Chondrocyte (in vitro differentiated cells): ENCODE measurements around the gene C10orf90. TPM values are rescaled to one million over a fixed set of nuclear protein-coding genes. Genes with fewer than 3 reads are reported as not detected.

Source experiments
- DNase-seq: peaks from one replicate; pipeline ENCODE4 v3.0.0; 2021; ENCODE audit warnings: mixed read lengths, low spot score
- H3K27ac Mint-ChIP-seq: one replicate; pipeline ENCODE4 v1.8.0; 2021; ENCODE audit warnings: mild to moderate bottlenecking, moderate library complexity, mixed read lengths; ENCODE audit not compliant: unreplicated experiment
- H3K27me3 Mint-ChIP-seq: 2 replicates; pipeline ENCODE4 v1.8.0; 2021; ENCODE audit warnings: low read depth, mixed read lengths
- H3K36me3 Mint-ChIP-seq: 2 replicates; pipeline ENCODE4 v1.8.0; 2021; ENCODE audit warnings: low read depth, mixed read lengths
- H3K4me1 Mint-ChIP-seq: 2 replicates; pipeline ENCODE4 v1.8.0; 2021; ENCODE audit warnings: low read depth, mild to moderate bottlenecking, mixed read lengths
- H3K4me3 Mint-ChIP-seq: one replicate; pipeline ENCODE4 v1.8.0; 2021; ENCODE audit warnings: mild to moderate bottlenecking, moderate library complexity, mixed read lengths; ENCODE audit not compliant: unreplicated experiment
- H3K9me3 Mint-ChIP-seq: 2 replicates; pipeline ENCODE4 v1.8.0; 2021; ENCODE audit warnings: low read depth, mixed read lengths
- total RNA-seq: library from RNA; stranded (reverse); gene quantifications from 3 replicates; pipeline ENCODE4 v1.2.1, GENCODE V29; 2021
- TF ChIP-seq, protein P1 (sequence below): fragments of 200-600 bp; sonication (generic); IDR thresholded peaks from 2 replicates; pipeline ENCODE4 v1.5.0; 2021; ENCODE audit warnings: antibody characterized with exemption, mild to moderate bottlenecking, moderate library complexity

C10orf90 gene
- total RNA-seq, 1 donor from 2014 or later = not detected

DNA sequence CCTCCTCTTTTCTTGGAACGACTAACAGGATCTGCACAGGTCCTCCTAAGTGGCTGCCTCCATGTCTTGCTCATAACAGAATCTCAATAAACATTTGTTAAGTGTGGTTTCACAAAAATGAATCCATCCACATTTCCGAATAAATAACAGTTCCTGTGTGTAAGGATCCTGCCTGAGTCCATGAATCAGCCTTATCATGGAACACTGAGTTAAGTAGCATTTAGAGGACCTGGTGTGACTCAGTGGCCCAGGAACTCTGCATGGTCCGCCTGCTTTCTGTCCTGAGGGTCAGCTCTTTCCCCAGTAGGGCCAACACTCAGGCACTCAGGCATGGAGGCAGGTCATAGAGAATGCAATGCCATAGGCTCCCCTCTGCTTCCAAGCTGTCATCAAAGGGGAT lies 15.8 kb upstream of the C10orf90 start:
- H3K4me1 Mint-ChIP-seq = no peaks in the 10 kb centered on the region
- H3K27me3 Mint-ChIP-seq = no peaks in the 10 kb centered on the region
- peaks cover 3% of the 10 kb centered on the region for H3K9me3 Mint-ChIP-seq
- TF ChIP-seq, protein P1, sequence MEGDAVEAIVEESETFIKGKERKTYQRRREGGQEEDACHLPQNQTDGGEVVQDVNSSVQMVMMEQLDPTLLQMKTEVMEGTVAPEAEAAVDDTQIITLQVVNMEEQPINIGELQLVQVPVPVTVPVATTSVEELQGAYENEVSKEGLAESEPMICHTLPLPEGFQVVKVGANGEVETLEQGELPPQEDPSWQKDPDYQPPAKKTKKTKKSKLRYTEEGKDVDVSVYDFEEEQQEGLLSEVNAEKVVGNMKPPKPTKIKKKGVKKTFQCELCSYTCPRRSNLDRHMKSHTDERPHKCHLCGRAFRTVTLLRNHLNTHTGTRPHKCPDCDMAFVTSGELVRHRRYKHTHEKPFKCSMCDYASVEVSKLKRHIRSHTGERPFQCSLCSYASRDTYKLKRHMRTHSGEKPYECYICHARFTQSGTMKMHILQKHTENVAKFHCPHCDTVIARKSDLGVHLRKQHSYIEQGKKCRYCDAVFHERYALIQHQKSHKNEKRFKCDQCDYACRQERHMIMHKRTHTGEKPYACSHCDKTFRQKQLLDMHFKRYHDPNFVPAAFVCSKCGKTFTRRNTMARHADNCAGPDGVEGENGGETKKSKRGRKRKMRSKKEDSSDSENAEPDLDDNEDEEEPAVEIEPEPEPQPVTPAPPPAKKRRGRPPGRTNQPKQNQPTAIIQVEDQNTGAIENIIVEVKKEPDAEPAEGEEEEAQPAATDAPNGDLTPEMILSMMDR = no peak
- no peaks in the 10 kb centered on the region for H3K36me3 Mint-ChIP-seq
- H3K27ac Mint-ChIP-seq = no peak overlapping the region
- no peak for DNase-seq
- no peak overlapping the region for H3K4me3 Mint-ChIP-seq

DNA sequence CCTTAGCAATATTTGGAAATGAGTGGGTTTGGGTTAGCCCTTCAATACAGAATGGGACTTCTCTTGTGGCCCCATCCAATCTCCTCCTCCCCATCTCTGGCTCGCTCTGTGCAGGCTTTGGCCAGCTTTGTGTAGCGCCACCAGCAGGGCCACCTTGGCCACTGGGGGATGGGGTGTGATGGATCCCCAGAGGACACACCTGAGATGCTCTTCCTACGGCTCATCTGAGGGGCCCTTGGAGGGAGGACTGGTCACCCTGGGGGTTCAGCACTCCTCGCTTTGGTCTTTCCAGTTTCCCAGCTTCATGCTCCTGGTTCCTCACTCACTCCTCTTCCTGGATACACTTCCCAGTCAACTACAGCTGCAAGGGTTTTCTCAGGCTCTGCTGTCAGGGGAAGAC lies 15.3 kb upstream of the C10orf90 start:
- no peaks in the 10 kb centered on the region for H3K36me3 Mint-ChIP-seq
- DNase-seq = no peak
- H3K4me3 Mint-ChIP-seq = no peak overlapping the region
- H3K4me1 Mint-ChIP-seq = no peaks in the 10 kb centered on the region
- no peaks in the 10 kb centered on the region for H3K9me3 Mint-ChIP-seq
- TF ChIP-seq, protein P1 = no peak
- H3K27ac Mint-ChIP-seq = no peak overlapping the region
- no peaks in the 10 kb centered on the region for H3K27me3 Mint-ChIP-seq

DNA sequence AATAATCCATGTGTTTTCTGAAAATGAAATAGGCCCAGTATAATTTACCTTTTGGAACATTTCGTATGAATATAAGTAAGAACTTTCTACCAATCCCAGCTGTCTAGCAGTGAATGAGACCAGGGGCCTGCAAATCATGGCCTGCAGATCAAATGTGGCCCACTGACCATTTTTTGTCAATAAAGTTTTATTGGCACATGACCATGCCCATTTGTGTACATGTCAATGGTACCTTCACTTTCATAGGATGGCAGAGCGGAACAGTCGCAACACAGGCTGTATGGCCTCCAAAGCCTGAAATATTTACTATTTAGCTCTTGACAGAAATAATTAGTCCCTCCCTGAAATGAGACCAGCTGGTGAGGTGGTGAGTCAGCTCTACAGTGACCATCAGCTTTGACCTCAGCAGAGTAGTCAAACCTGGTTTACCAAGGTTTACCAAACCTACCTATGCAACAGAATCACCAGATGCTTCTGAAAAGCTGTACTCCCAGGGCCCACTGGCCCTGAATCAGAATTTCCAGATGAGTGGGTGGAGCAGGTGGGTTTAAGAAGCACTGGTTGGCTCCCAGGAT lies 13.8 kb upstream of the C10orf90 start:
- Mint-ChIP-seq H3K27ac (no peak overlapping the region), H3K9me3 (no peaks in the 10 kb centered on the region), H3K36me3 (no peaks in the 10 kb centered on the region), H3K4me3 (no peak overlapping the region), H3K27me3 (no peaks in the 10 kb centered on the region), H3K4me1 (no peaks in the 10 kb centered on the region)
- TF ChIP-seq, protein P1 = no peak
- DNase-seq = no peak

DNA sequence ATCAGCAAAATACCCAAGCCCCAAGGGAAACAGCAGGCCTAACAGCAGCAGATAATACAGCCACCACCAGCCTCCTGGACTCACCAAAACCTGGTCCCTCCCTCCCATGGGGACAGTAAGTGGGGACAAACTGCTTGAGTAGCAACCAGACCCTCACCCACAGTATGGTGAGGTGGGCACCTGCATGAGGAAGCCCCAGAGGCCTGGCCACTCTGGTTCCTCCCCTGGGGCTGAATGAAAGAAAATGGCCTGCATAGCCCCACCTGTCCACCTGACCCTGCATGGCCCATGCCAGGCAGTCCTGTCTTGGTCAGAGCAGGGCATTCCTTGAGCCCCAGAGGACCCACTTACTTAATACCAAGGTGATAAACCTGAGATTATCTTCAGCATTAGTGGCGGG lies 13.0 kb upstream of the C10orf90 start:
- DNase-seq = no peak
- no peaks in the 10 kb centered on the region for H3K27me3 Mint-ChIP-seq
- no peak overlapping the region for H3K27ac Mint-ChIP-seq
- TF ChIP-seq, protein P1 = no peak
- no peak overlapping the region for H3K4me3 Mint-ChIP-seq
- H3K9me3 Mint-ChIP-seq = no peaks in the 10 kb centered on the region
- no peaks in the 10 kb centered on the region for H3K36me3 Mint-ChIP-seq
- H3K4me1 Mint-ChIP-seq = no peaks in the 10 kb centered on the region

DNA sequence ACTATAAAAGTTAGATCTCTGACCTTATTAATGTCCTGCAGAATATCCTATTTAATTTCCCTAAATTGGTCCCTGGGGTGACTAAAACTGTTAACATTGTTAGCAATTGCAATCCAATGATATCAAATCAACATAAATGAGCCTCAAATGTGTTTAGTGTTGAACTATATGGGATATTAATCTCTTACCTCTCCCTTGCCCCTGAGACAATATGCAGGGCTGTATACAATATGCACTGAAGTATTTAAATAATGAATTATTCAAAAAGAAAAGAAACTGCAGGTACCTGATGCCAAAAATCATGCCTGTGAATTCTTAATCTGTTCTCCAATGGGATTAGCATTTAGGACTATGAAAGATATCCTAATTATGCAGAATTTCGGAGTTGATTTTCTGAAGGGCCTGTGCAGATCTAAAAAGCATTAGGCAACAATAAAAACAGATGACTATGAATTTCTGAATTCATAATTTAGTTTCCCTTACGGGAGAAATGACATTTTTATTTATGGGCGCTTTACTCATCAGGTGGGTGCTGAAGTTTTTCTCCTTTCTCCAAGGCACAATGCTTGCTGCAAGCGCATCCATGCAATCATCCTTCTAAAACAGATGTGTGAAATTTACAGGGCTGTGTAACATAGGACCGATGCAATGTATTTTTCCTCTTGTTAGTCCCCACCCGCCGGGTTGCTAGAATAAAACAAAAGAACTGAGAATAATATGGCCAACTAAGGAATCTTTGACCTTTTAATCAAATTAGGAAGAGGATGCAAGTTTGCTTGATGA lies 5.4 kb upstream of the C10orf90 start:
- Mint-ChIP-seq H3K4me3 (no peak overlapping the region), H3K9me3 (no peaks in the 10 kb centered on the region), H3K27me3 (peaks cover 7% of the 10 kb centered on the region)

More for the DNA sequence above, 5.4 kb upstream of the C10orf90 start:
- TF ChIP-seq, protein P1 = no peak
- H3K4me1 Mint-ChIP-seq = no peaks in the 10 kb centered on the region
- no peak overlapping the region for H3K27ac Mint-ChIP-seq
- DNase-seq = no peak
- no peaks in the 10 kb centered on the region for H3K36me3 Mint-ChIP-seq
